ENCODE measurements around the gene OR10H1. TPM values are rescaled to one million over a fixed set of nuclear protein-coding genes. Genes with fewer than 3 reads are reported as not detected.
A peak's percentile ranks its signal among the peaks of the same experiment; 100 is the strongest.

Gene OR10H1
- total and polyA plus RNA-seq, 9 of the 15 experiments (the other 6 are each of a cell fraction or from before 2014, with no cell fraction given) = not detected

DNA sequence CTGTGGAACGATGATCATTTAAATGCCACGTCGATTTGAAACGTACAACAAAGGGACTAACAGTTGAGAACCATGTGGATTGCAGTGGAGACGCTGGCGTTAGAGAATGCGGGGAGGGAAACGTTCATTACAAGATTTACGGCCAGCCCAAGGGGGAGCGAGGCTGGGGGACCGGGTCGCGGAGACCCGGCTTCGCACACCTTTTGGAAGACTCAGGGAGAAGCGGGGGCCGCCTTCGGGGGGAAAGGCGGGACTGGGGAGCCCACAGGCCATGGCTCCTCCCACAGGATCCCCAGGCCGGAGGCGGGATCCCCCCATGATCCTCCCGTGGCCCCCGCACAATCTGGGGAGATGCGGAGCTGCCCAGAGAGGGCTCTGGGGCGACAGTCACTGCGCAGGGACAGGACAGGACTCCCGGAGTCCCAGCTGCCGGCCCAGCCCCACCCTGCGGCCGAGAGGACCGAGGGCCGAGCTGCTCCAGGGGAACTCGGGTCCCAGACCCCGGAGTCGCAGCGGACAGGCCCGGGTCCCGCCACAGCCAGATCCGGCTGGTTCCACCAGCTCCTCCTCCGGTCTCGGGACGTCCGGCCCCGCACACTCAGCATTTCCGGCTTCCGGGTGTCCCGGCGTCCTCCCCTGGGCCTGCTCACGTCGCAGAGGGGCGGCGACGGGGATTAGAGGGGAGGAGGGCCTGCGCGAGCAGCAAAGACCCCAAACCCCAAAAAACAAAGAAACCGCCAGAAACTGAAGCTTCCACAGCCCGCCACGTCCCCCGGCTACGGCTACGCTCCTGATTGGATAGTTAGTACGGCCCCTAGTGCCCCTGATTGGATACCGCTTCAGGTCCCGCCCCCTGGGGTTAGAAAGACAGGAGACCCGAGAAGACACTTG lies 21.1 kb upstream of the OR10H1 start (continued):
- no peak for TF ChIP-seq ZNF24 (IDR thresholded peaks at IDR 0.05)
- TF ChIP-seq STAT5B (CRISPR knock-in tag; IDR thresholded peaks at IDR 0.05) = no peak
- TF ChIP-seq CCNT2 (IDR thresholded peaks at IDR 0.05; ENCODE audit: borderline replicate concordance, extremely low read depth, insufficient read length, low read depth, low read length) = peak; percentile 85
- TF ChIP-seq, protein P1, sequence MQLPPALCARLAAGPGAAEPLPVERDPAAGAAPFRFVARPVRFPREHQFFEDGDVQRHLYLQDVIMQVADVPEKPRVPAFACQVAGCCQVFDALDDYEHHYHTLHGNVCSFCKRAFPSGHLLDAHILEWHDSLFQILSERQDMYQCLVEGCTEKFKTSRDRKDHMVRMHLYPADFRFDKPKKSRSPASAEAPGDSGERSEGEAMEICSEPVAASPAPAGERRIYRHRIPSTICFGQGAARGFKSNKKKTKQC (CRISPR knock-in tag; IDR thresholded peaks at IDR 0.05) = 0 out of 2 replicates have a peak, but pooled peaks have one; percentile 40
- TF ChIP-seq L3MBTL2 (IDR thresholded peaks at IDR 0.05) = 0 out of 2 replicates have a peak, but pooled peaks have one; percentile 31
- TF ChIP-seq, protein P2, sequence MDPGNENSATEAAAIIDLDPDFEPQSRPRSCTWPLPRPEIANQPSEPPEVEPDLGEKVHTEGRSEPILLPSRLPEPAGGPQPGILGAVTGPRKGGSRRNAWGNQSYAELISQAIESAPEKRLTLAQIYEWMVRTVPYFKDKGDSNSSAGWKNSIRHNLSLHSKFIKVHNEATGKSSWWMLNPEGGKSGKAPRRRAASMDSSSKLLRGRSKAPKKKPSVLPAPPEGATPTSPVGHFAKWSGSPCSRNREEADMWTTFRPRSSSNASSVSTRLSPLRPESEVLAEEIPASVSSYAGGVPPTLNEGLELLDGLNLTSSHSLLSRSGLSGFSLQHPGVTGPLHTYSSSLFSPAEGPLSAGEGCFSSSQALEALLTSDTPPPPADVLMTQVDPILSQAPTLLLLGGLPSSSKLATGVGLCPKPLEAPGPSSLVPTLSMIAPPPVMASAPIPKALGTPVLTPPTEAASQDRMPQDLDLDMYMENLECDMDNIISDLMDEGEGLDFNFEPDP (CRISPR knock-in tag; IDR thresholded peaks at IDR 0.05) = no peak
- peak; percentile 93 for TF ChIP-seq ETV1 (tag; conservative IDR thresholded peaks at IDR 0.05; ENCODE audit: low read depth)
- TF ChIP-seq TFE3 (CRISPR knock-in tag; IDR thresholded peaks at IDR 0.05) = peak; percentile 18; the same call in 1 of the 2 replicates
- TF ChIP-seq YBX1 (IDR thresholded peaks at IDR 0.05) = no peak
- TF ChIP-seq JUND (IDR thresholded peaks at IDR 0.05; ENCODE audit: borderline replicate concordance, low read depth, low read length) = no peak; the same call in 1 of the 2 replicates
- no peak for TF ChIP-seq JUND (tag; IDR thresholded peaks at IDR 0.05; ENCODE audit: borderline replicate concordance, low read depth, low read length)
- peak; percentile 68 for TF ChIP-seq CHD2 (IDR thresholded peaks at IDR 0.05; ENCODE audit: low read depth, low read length)
- peak; percentile 42 for TF ChIP-seq NCOR1 (IDR thresholded peaks at IDR 0.05)
- peak; percentile 97 for TF ChIP-seq POLR2G (IDR thresholded peaks at IDR 0.05; ENCODE audit: low read depth, low read length)
- no peak for TF ChIP-seq HNRNPUL1 (IDR thresholded peaks at IDR 0.05; ENCODE audit: low read length)
- no peak for TF ChIP-seq HDGF (IDR thresholded peaks at IDR 0.05)
- TF ChIP-seq, protein P3, sequence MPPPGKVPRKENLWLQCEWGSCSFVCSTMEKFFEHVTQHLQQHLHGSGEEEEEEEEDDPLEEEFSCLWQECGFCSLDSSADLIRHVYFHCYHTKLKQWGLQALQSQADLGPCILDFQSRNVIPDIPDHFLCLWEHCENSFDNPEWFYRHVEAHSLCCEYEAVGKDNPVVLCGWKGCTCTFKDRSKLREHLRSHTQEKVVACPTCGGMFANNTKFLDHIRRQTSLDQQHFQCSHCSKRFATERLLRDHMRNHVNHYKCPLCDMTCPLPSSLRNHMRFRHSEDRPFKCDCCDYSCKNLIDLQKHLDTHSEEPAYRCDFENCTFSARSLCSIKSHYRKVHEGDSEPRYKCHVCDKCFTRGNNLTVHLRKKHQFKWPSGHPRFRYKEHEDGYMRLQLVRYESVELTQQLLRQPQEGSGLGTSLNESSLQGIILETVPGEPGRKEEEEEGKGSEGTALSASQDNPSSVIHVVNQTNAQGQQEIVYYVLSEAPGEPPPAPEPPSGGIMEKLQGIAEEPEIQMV (tag; conservative IDR thresholded peaks at IDR 0.05; ENCODE audit: low read depth) = no peak
- peak; percentile 80; the same call in 1 of the 2 replicates for TF ChIP-seq ZNF76 (CRISPR knock-in tag; IDR thresholded peaks at IDR 0.05; ENCODE audit: borderline replicate concordance)
- TF ChIP-seq ZNF253 (CRISPR knock-in tag; conservative IDR thresholded peaks at IDR 0.05) = no peak
- TF ChIP-seq E2F5 (CRISPR knock-in tag; IDR thresholded peaks at IDR 0.05) = no peak
- no peak for TF ChIP-seq SAFB2 (IDR thresholded peaks at IDR 0.05; ENCODE audit: borderline replicate concordance, low read depth, low read length, severe bottlenecking)
- TF ChIP-seq NR3C1 (CRISPR knock-in tag; IDR thresholded peaks at IDR 0.05) = no peak
- peak; percentile 32 for TF ChIP-seq SAFB (IDR thresholded peaks at IDR 0.05; ENCODE audit: borderline replicate concordance, low read depth, low read length)
